NCI-H1694 (cell line): Measurements from ENCODE around the gene ADAMTSL5.
"Not testable (repeated sequence)": the region's sequence is repeated elsewhere in the genome, so short reads cannot be mapped to it uniquely, and the experiment has no call there.

ENCODE experiments used
- DNase-seq: peaks from one replicate; lab custom pipeline; 2025; lab: John Stamatoyannopoulos, UW

The ADAMTSL5 gene

GRCh38 chr19:1530856-1531255 lies 18.0 kb upstream of the ADAMTSL5 start:
- DNase-seq: not testable (repeated sequence)

- no peak for DNase-seq
These were observed 16.6 kb upstream of the ADAMTSL5 start for GRCh38 chr19:1529430-1529816.

- no peak for DNase-seq
These were observed 16.0 kb upstream of the ADAMTSL5 start for GRCh38 chr19:1528596-1529429.

DNA sequence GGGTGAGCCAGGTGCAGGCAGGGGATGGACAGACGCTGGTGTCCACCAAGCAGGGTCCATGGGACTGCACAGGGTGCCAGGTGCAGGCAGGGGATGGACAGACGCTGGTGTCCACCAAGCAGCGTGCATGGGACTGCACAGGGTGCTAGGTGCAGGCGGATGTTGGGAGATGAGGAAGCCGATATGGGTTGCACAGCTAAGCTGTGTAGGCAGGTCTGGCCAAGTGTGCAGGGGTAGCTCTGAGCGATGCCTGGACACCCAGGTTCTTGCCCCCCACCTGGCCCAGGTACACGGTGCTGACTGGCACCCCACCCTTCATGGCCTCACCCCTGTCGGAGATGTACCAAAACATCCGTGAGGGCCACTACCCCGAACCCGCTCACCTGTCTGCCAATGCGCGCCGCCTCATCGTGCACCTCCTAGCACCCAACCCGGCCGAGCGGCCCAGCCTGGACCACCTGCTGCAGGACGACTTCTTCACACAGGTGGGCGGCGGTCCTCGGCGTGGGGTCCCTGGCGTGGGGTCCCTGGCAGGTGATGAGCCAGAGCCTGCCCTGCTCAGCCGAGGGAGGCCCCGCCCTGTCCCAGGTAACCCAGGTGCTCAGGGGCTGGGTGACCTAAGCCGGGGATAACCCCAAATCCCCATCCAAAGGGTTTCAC lies 15.0 kb upstream of the ADAMTSL5 start:
- DNase-seq: no peak

GRCh38 chr19:1526979-1527649 lies 14.3 kb upstream of the ADAMTSL5 start:
- no peak for DNase-seq

- DNase-seq: no peak
These were observed 13.4 kb upstream of the ADAMTSL5 start for GRCh38 chr19:1526066-1526778.

DNA sequence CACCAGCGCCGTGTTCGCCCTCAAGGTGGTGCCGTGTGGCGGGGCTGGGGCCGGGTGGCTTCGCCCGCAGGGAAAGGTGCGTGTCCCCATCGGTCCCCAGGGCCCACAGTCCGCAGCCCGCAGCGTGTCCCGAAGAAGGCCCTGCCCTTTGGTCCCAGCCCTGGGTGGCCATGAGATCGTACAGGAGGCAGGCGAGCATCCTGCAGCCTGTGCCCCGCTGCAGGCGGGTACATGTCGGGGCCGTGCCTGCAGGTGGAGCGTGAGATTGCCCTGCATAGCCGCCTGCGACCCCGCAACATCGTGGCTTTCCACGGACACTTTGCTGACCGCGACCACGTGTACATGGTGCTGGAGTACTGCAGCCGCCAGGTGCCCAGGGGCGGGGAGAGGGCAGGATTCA lies 12.5 kb upstream of the ADAMTSL5 start:
- DNase-seq: no peak

GRCh38 chr19:1524972-1525325 lies 12.1 kb upstream of the ADAMTSL5 start:
- no peak for DNase-seq

- no peak for DNase-seq
These were observed 11.6 kb upstream of the ADAMTSL5 start for GRCh38 chr19:1524287-1524971.

DNA sequence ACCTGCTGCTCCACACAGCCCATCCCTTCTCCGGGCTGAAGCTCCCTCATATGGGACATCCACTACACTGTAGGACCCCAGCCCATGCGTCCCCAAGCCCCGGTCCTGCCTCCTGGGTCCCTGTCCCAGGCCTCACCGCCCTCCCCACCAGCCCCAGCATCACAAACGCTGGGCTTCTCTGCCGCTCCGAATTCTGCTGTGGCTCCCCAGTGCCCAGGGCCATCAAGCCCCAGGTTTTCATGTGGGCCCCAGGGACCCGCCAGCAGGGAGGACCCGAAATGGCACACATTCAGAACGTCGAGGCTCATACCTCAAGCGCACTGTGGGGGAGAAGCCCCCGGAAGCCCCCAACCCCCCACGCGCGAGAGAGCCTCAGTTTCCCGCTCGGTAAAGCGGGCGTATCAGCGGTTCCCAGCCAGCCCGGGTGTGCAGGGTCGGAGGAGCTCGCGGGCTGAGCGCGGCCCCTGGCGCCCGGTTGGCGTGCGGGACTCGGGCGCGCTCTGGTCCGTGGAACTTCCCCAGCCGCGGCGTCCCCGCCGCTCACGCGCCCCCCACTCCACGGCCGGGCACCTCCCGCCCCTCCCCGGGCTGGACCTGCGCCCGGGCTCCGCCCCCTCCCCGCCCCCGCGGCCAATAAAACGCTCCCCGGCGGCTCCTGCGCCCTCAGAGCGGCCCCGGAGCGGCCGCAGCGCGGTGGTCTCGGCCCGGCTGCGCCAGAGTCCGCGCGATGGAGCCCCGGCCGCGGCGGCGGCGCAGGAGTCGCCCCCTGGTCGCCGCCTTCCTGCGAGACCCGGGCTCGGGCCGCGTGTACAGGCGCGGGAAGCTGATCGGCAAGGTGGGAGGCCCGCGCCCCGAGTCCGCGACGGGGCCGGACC lies 10.8 kb upstream of the ADAMTSL5 start, which contains the start of gene PLK5:
Gene PLK5, plus strand, starts transcription at position 666 of the 875 bp plus-strand sequence. CDS start 2,920 bp downstream, outside the sequence.
- no peak for DNase-seq

GRCh38 chr19:1522838-1523237 lies 10.0 kb upstream of the ADAMTSL5 start:
- DNase-seq: no peak

DNA sequence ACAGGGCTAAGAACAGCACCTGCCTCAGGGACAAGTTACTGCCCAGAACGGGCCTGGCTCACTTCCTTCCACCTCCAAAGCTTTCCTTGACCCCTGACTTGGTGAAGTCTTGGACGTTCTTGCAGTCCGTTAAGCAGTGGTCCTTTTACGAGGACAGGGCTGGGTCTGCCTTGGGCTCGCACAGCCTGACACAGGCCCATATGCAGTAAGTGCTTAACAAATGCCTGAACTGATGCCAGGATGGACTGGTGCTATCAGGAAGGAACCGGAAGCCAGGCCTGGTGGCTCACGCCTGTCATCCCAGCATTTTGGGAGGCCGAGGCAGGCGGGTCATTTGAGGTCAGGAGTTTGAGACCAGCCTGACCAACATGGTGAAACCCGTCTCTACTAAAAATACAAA lies 9.2 kb upstream of the ADAMTSL5 start:
- no peak for DNase-seq

GRCh38 chr19:1521636-1522035 lies 8.8 kb upstream of the ADAMTSL5 start:
- DNase-seq: no peak

GRCh38 chr19:1520203-1520780 lies 7.5 kb upstream of the ADAMTSL5 start:
- no peak for DNase-seq

DNA sequence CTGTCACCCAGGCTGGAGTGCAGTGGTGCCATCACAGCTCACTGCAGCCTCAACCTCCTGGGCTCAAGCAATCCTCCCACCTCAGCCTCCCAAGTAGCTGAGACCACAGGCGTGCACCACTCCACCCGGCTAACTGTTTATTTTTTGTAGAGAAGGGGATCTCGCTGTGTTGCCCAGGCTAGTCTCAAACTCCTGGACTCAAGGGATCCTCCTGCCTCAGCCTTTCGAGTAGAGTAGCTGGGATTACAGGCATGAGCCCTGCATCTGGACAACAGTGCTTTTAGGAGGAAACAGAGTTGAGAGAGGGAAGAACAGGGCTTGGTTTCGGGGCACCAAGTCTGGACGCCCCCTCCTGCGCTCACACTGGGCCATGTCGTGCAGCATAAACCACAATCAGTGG lies 7.0 kb upstream of the ADAMTSL5 start:
- not testable (repeated sequence) for DNase-seq

DNA sequence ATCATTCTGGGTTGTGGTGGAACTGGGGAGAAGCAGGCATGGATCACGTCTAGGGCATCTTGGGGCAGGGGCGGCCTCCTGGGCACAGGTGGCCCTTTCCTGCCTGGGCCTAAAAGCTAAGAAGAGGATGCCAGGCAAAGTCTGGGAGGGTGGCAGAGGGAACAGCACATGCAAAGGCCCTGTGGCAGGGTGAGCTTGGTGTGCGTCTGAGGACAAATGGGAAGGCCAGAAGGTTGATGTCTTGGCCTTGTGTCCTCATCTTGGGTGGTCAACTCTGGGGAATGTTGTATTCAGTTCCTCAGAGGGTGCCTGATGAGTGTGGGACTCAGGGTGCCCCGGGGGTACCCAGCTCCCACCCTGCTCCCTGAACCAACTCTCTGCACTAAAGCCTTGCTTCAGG lies 5.7 kb upstream of the ADAMTSL5 start:
- no peak for DNase-seq

DNA sequence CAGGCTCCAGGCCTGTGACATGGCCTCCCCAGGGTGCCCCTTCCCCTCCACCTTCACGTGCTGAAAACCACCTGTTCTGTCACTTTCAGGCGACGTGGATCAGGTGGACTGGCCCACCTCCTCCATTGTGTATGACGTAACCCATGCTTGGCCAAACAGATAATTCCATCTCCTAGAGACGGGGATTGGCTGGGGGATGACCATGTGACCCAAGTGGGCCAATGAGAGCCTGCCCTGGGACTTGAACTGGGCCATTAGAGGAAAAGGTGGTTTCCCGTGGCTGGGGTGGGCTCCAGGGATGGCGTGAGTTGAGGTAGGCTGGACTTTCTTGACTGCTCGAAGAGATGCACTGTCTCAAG lies 3.6 kb upstream of the ADAMTSL5 start:
- DNase-seq: no peak

- DNase-seq: no peak
These were observed 2.3 kb upstream of the ADAMTSL5 start for GRCh38 chr19:1514986-1515721.

- no peak for DNase-seq
These were observed 1.5 kb upstream of the ADAMTSL5 start for GRCh38 chr19:1514295-1514661.
